RWPE2 (cell line): ENCODE data around the gene IGFN1.

Experiments
- ATAC-seq: fragments of 200-7000 bp; cut with Tn5 transposase; 3 replicates; pipeline ENCODE4 v1.9.1; 2021; ENCODE audit warnings: low read depth
- DNase-seq: peaks from one replicate; pipeline ENCODE4 v3.0.0-alpha.2; 2020; ENCODE audit warnings: low spot score
- H3K27ac ChIP-seq: fragments of 450-650 bp; 2 replicates; pipeline ENCODE4 v1.5.1; 2017; ENCODE audit warnings: mild to moderate bottlenecking; ENCODE audit not compliant: poor library complexity, severe bottlenecking
- H3K27me3 ChIP-seq: fragments of 250-450 bp; sonication (Bioruptor Pico); 2 replicates; pipeline ENCODE4 v1.5.1; 2021; ENCODE audit warnings: mild to moderate bottlenecking, moderate library complexity; ENCODE audit not compliant: insufficient read depth, poor library complexity, severe bottlenecking
- H3K36me3 ChIP-seq: fragments of 250-450 bp; sonication (Bioruptor Pico); 2 replicates; pipeline ENCODE4 v1.5.1; 2020; ENCODE audit warnings: low read depth, mild to moderate bottlenecking, moderate library complexity
- H3K4me1 ChIP-seq: fragments of 250-450 bp; sonication (Bioruptor Pico); 2 replicates; pipeline ENCODE4 v1.5.1; 2021; ENCODE audit warnings: mild to moderate bottlenecking, moderate library complexity; ENCODE audit not compliant: insufficient read depth, poor library complexity, severe bottlenecking
- H3K4me3 ChIP-seq: fragments of 250-450 bp; sonication (Bioruptor Pico); 2 replicates; pipeline ENCODE4 v1.5.1; 2021; ENCODE audit warnings: mild to moderate bottlenecking, moderate library complexity; ENCODE audit not compliant: severe bottlenecking
- H3K9me3 ChIP-seq: fragments of 250-450 bp; sonication (Bioruptor Pico); 2 replicates; pipeline ENCODE4 v1.5.1; 2021; ENCODE audit warnings: mild to moderate bottlenecking, moderate library complexity; ENCODE audit not compliant: severe bottlenecking
- TF ChIP-seq, protein P1 (sequence below): fragments of 450-650 bp; IDR thresholded peaks from one replicate; pipeline ENCODE4 v1.5.1; 2017; ENCODE audit warnings: mild to moderate bottlenecking, moderate library complexity; ENCODE audit not compliant: poor library complexity, severe bottlenecking

Gene IGFN1

DNA sequence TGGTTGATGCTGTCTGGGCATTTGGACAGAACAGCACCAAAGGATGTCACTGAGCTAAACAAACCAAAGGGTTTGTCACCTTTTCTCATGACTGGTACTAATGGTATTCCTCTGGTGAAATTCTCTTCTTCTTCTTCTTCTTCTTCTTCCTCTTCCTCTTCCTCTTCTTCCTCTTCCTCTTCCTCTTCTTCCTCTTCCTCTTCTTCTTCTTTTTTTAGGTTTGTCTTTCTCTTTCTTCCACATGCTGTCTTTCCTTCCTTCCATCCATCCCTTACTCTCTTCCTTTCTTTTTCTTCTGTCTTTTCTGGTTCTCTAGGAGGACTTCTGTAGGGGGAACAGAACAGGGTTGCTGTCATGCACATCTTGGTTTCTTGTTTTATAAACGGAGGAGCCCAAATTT, 9.3 kb upstream of the IGFN1 start:
- Histone ChIP-seq H3K27me3 (no peaks in the 10 kb centered on the region), H3K36me3 (no peaks in the 10 kb centered on the region), H3K4me3 (no peak overlapping the region), H3K9me3 (no peaks in the 10 kb centered on the region), H3K27ac (no peak overlapping the region), H3K4me1 (no peaks in the 10 kb centered on the region)
- TF ChIP-seq, protein P1, sequence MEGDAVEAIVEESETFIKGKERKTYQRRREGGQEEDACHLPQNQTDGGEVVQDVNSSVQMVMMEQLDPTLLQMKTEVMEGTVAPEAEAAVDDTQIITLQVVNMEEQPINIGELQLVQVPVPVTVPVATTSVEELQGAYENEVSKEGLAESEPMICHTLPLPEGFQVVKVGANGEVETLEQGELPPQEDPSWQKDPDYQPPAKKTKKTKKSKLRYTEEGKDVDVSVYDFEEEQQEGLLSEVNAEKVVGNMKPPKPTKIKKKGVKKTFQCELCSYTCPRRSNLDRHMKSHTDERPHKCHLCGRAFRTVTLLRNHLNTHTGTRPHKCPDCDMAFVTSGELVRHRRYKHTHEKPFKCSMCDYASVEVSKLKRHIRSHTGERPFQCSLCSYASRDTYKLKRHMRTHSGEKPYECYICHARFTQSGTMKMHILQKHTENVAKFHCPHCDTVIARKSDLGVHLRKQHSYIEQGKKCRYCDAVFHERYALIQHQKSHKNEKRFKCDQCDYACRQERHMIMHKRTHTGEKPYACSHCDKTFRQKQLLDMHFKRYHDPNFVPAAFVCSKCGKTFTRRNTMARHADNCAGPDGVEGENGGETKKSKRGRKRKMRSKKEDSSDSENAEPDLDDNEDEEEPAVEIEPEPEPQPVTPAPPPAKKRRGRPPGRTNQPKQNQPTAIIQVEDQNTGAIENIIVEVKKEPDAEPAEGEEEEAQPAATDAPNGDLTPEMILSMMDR, result no peak
- ATAC-seq (no peak), DNase-seq (no peak)

DNA sequence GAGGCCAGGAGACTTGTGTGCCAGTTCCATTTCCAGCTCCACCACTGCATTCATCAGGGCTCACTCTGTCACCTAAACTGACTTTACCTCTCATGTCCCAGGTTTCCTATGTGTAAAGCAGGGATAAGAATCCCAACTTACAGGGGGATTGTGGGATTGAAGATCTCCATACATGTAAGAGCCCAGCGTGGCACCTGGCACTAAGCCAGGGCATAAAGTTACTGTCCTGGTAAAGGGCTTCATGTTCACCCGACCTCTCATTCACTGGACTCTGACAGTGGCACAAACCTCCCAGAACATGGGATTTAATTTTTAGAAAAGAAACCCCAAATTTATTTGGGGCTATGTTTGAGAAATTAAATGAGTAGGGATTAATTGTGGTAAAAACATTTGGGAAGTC, 8.9 kb upstream of the IGFN1 start:
- ATAC-seq, result no peak
- Histone ChIP-seq H3K4me3 (no peak overlapping the region), H3K27ac (no peak overlapping the region), H3K27me3 (no peaks in the 10 kb centered on the region), H3K9me3 (no peaks in the 10 kb centered on the region), H3K4me1 (no peaks in the 10 kb centered on the region), H3K36me3 (no peaks in the 10 kb centered on the region)
- DNase-seq, result no peak
- TF ChIP-seq, protein P1, result no peak

DNA sequence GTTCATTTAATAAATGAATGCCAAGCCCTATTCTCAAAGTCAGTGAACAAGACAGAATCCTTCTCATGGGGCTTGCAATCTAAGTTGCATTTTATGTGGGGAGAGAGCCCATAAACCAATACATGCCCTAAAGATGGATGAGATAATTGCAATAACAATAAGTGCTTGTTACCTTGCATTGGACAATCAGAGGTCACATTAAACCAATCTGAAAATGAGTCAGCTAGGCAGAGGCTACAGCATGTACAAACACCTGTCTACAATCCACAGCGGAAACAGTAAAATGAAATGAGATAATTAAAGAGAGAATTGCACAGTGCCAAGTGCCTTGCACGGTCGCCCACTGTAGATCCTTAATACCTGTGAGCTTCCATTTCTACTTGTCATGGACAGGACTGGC, 7.4 kb upstream of the IGFN1 start:
- no peaks in the 10 kb centered on the region for H3K36me3 ChIP-seq
- DNase-seq, result no peak
- no peaks in the 10 kb centered on the region for H3K27me3 ChIP-seq
- H3K4me3 ChIP-seq, result no peak overlapping the region
- no peak overlapping the region for H3K27ac ChIP-seq
- H3K9me3 ChIP-seq, result no peaks in the 10 kb centered on the region
- TF ChIP-seq, protein P1, result no peak
- H3K4me1 ChIP-seq, result no peaks in the 10 kb centered on the region
- ATAC-seq, result peak; percentile 37; the same call in 2 of the 3 replicates

DNA sequence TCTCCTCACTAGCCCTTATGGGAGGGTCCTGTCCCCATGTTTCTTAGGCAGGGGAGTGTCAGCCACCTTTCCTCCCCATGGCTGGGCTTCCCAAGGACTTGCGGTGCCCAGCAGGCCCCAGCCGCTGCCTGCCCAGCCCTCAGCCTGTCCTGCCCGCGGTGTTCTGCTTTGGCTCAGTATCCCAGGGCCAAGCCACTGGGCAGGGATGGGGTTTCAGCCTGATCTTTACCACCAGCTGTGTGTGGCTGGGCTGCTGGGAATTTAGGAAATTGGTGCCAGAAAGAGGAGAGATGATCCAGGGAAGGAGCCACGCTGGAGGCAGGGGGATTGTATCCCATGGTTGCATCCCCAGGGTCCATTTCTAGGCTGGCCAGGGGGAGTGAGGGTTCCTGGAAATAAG, 6.9 kb upstream of the IGFN1 start:
- no peaks in the 10 kb centered on the region for H3K27me3 ChIP-seq
- no peaks in the 10 kb centered on the region for H3K36me3 ChIP-seq
- no peak overlapping the region for H3K4me3 ChIP-seq
- H3K27ac ChIP-seq, result no peak overlapping the region
- ATAC-seq (no peak), DNase-seq (no peak)
- H3K9me3 ChIP-seq, result no peaks in the 10 kb centered on the region
- TF ChIP-seq, protein P1, result no peak
- H3K4me1 ChIP-seq, result no peaks in the 10 kb centered on the region

DNA sequence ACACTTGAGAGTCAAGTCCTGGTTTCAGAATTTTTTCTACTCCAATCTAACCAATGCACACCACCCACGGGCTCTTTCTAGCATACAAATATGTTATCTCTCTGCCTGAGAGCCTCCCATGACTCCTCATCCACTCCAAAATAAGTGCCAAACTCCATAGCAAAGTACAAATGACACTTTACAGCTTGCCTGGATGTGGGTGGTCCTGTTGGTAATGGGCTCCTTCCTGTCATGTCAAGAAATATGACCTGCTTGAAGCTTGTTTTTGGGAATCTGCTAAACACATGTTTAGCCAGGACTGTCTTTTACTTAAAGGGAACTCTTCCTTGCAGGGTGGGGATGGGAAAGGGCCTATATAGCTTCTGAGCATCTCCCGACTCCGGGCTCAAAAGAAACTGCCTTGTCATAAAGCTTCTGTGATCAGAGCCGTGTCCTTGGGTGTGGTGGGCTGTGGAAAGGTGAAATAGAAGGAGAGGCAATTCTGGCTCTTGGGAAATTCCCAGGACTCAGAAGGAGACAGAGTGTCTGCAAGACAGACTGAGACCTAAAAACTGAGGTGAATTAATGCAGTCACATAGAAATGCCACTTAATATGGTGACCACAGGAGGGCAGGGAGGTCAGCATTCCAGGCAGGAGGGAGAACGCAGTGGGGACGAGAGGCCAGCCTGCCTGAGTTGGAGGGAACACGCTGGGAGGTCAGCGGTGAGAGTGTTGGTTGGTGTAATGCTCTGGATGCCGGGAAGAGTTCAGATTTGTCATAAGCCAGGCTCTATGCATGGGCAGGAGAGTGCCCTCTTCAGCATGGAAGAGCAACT, 6.1 kb upstream of the IGFN1 start:
- Histone ChIP-seq H3K4me3 (no peak overlapping the region), H3K36me3 (no peaks in the 10 kb centered on the region), H3K27me3 (no peaks in the 10 kb centered on the region), H3K9me3 (no peaks in the 10 kb centered on the region), H3K4me1 (no peaks in the 10 kb centered on the region), H3K27ac (no peak overlapping the region)
- TF ChIP-seq, protein P1, result peak; percentile 67
- peak; percentile 97 for ATAC-seq
- no peak for DNase-seq
